AG04449 (cell line): Measurements from ENCODE around the gene MGAT4A.
"Not testable (repeated sequence)": the region's sequence is repeated elsewhere in the genome, so short reads cannot be mapped to it uniquely, and the experiment has no call there.

ENCODE experiments used
- CTCF ChIA-PET: fragments of 350-600 bp; formaldehyde crosslinking; extraction: SDS; loops from one replicate; lab custom pipeline; 2021; ENCODE audit warnings: antibody characterized with exemption; lab: Yijun Ruan, JAX
- POLR2A ChIA-PET: fragments of 400-600, 350-600 bp; formaldehyde crosslinking; extraction: SDS; loops from one replicate; lab custom pipeline; 2020; ENCODE audit warnings: antibody characterized with exemption, inconsistent platforms; lab: Yijun Ruan, JAX
- DNase-seq: peaks from one replicate; pipeline ENCODE4 v3.0.0-alpha.2; 2010; ENCODE audit warnings: low read depth, low spot score
- H3K4me3 ChIP-seq: 2 replicates; pipeline ENCODE4 v1.5.1; 2011; ENCODE audit warnings: low read depth, mild to moderate bottlenecking, control low read depth, low read length
- CTCF ChIP-seq: IDR thresholded peaks from one replicate; pipeline ENCODE4 v1.5.1; 2011; ENCODE audit warnings: mild to moderate bottlenecking, moderate library complexity, low read length, control low read depth, inconsistent platforms; ENCODE audit not compliant: insufficient read depth; ENCODE audit errors: missing control alignments

MGAT4A gene

GRCh38 chr2:98664323-98664722 lies 66.6 kb downstream of the MGAT4A start:
- no peak for DNase-seq
- H3K4me3 ChIP-seq: no peak overlapping the region
- TF ChIP-seq CTCF: no peak
- ChIA-PET POLR2A (no interaction called here), CTCF (interaction anchor here (0.8 kb wide), 1 partner anchor 15 kb away, joined by 3 read pairs; no protein-coding TSS in a partner anchor)

GRCh38 chr2:98663511-98664090 lies 67.3 kb downstream of the MGAT4A start:
- no peak overlapping the region for H3K4me3 ChIP-seq
- CTCF ChIA-PET: interaction anchor here (0.8 kb wide), 1 partner anchor 14 kb away, joined by 3 read pairs; no protein-coding TSS in a partner anchor
- TF ChIP-seq CTCF: no peak
- no peak for DNase-seq
- POLR2A ChIA-PET: no interaction called here

GRCh38 chr2:98659491-98659840 lies 71.5 kb downstream of the MGAT4A start:
- CTCF ChIA-PET: interaction anchor here (1.1 to 3.6 kb wide), 2 partner anchors 10 to 14 kb away, joined by 4 to 19 read pairs; no protein-coding TSS in a partner anchor
- DNase-seq, POLR2A ChIA-PET: not testable (repeated sequence)

GRCh38 chr2:98658816-98659490 lies 72.0 kb downstream of the MGAT4A start:
- H3K4me3 ChIP-seq: no peak overlapping the region
- no peak for DNase-seq
- CTCF ChIA-PET: interaction anchor here (1.1 to 3.6 kb wide), 2 partner anchors 10 to 14 kb away, joined by 4 to 19 read pairs; no protein-coding TSS in a partner anchor
- POLR2A ChIA-PET: no interaction called here
- TF ChIP-seq CTCF: no peak

More at GRCh38 chr2:98659491-98659840, 71.5 kb downstream of the MGAT4A start:
- H3K4me3 ChIP-seq: not testable (repeated sequence)

GRCh38 chr2:98656800-98657199 lies 74.1 kb downstream of the MGAT4A start:
- no peak overlapping the region for H3K4me3 ChIP-seq
- POLR2A ChIA-PET: no interaction called here
- CTCF ChIA-PET: interaction anchor here (0.9 to 1.7 kb wide), 3 partner anchors 179 to 1606 kb away, joined by 3 to 8 read pairs (median 3); no protein-coding TSS in a partner anchor
- TF ChIP-seq CTCF: no peak
- no peak for DNase-seq

- ChIA-PET CTCF (no interaction called here), POLR2A (no interaction called here)
- no peak overlapping the region for H3K4me3 ChIP-seq
- no peak for TF ChIP-seq CTCF
- no peak for DNase-seq
These were observed 76.0 kb downstream of the MGAT4A start for GRCh38 chr2:98654699-98655495.
